Thymus (tissue), 11 donors: ENCODE results near the gene NTM. TPM values are rescaled to one million over a fixed set of nuclear protein-coding genes. Genes with fewer than 3 reads are reported as not detected.

ENCODE experiments used
- DNase-seq, 9 donors: peaks; one replicate each; pipeline ENCODE4 v3.0.0-alpha.2; 2013; ENCODE audit warnings: low spot score in 9 of 9, low read depth in 6 of 9, missing footprints in 1 of 9
- H3K27ac ChIP-seq, 2 donors: one replicate each; pipeline ENCODE4 v1.5.1; 2013; ENCODE audit warnings: control low read depth in 1 of 2, low read depth in 1 of 2, low read length in 1 of 2, mild to moderate bottlenecking in 1 of 2, moderate library complexity in 1 of 2
- H3K27me3 ChIP-seq, 2 donors: one replicate each; pipeline ENCODE4 v1.5.1; 2013; ENCODE audit warnings: low read length in 1 of 2; ENCODE audit not compliant: control insufficient read depth in 2 of 2, insufficient read depth in 1 of 2
- H3K36me3 ChIP-seq, 2 donors: one replicate each; pipeline ENCODE4 v1.5.1; 2013; ENCODE audit warnings: low read length in 1 of 2, mild to moderate bottlenecking in 1 of 2, moderate library complexity in 1 of 2; ENCODE audit not compliant: control insufficient read depth in 2 of 2, insufficient read depth in 2 of 2
- H3K4me1 ChIP-seq, 2 donors: one replicate each; pipeline ENCODE4 v1.5.1; 2013; ENCODE audit warnings: low read length in 2 of 2; ENCODE audit not compliant: control insufficient read depth in 2 of 2, insufficient read depth in 2 of 2
- H3K4me3 ChIP-seq, 2 donors: one replicate each; pipeline ENCODE4 v1.5.1; 2013; ENCODE audit warnings: low read length in 2 of 2, control low read depth in 1 of 2, mild to moderate bottlenecking in 1 of 2
- H3K9me3 ChIP-seq, 2 donors: one replicate each; pipeline ENCODE4 v1.5.1; 2013; ENCODE audit warnings: low read length in 1 of 2, mild to moderate bottlenecking in 1 of 2; ENCODE audit not compliant: control insufficient read depth in 2 of 2, insufficient read depth in 1 of 2
- WGBS: extraction: QIAGEN DNeasy Blood & Tissue Kit; methylation state at CpG from one replicate; pipeline ENCODE4 v1.1.7; 2013; 5-methylcytosine and 5-hydroxymethylcytosine counted together
- polyA plus RNA-seq: library from polyadenylated mRNA; stranded (reverse); fragments of 200-250 nt; gene quantifications from one replicate; pipeline ENCODE4 v1.2.3, GENCODE V29; 2013
- total RNA-seq: library from RNA; stranded (reverse); fragments of 120-200 nt; gene quantifications from one replicate; pipeline ENCODE4 v1.2.4, GENCODE V29; 2013
- donor health status: healthy.

NTM gene
- total and polyA plus RNA-seq, 2 donors: 0.18 to 0.47 TPM

DNA sequence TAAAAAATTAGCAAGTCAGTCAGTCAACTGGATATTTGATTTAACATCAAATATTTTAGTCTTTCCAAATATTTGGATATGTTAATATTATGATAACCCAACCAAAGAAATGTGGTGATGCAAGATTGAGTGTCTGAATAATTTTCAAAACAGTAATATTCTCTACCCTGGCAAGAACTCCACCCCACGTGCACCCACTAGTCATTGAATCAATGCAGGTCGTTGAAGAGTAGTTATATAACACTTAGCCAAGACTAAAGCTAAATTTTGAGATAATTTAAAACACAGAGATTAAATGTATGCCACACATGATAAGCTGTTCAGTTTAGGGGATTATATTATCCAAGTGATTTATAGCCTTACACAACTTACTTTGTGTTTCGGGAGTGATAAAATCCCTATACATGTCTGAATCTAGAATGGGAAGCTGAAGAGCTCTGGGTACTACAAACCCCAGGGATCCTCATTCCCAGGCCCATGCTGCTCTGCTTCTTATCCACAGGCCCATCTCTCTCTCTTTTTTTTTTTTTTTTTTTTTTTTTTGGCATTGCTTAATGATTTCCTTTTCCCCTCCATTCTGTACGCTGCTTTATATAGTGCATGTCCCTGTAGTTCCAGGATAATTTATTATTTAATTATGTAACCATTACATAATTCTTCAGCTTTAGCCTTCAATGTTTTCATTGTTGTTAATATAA lies 392.9 kb downstream of the NTM start:
- no peak for DNase-seq
- Histone ChIP-seq H3K36me3 (no peaks in the 10 kb centered on the region), H3K27me3 (no peaks in the 10 kb centered on the region), H3K4me1 (no peaks in the 10 kb centered on the region), H3K9me3 (no peaks in the 10 kb centered on the region), H3K27ac (no peak overlapping the region), H3K4me3 (no peak overlapping the region)
- 38% methylated on average over 4 of the region's 4 CpGs for WGBS

DNA sequence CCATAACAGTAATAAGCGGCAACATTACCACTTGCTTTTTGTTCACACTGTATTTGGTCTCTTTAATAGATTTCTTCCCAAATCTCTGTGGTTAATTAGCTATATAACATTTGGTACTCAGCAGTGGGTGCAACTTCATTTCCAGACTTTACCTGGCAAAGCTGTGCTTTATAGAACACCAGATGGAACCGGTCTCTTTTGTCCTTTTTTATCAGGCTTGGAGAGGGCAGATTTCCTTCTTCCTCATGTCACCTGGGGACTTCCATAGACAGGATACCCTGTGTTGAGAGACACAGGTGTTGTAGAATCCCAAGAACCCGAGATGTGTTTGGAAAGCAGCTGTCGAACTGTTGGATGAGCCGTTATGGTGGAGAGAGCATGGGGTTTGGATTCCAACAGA lies 393.7 kb downstream of the NTM start:
- Histone ChIP-seq H3K27ac (no peak overlapping the region), H3K4me3 (no peak overlapping the region), H3K27me3 (no peaks in the 10 kb centered on the region), H3K36me3 (no peaks in the 10 kb centered on the region), H3K4me1 (no peaks in the 10 kb centered on the region), H3K9me3 (no peaks in the 10 kb centered on the region)
- DNase-seq: no peak
- WGBS: 90% methylated on average over 5 of the region's 5 CpGs

DNA sequence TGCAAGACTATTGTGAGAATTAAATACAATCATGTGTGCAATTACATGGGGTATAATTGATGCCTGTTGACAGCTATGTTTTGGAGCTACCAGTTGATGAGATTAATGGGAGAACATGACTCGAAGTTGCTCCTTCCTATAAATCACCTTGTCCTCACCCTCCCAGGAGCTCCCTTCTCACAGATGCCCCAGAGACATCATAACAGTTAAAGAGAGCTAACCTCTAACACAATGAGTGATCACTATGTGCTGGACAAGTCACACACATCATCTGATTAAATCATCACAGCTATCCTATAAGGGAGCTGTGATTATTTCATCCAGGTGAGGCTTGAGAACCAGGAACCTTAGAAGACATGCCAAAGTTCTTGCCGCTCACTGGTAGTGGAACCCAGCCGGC lies 394.2 kb downstream of the NTM start:
- DNase-seq: no peak
- WGBS: 68% methylated on average over 3 of the region's 3 CpGs
- no peaks in the 10 kb centered on the region for H3K9me3 ChIP-seq
- no peak overlapping the region for H3K27ac ChIP-seq
- H3K4me3 ChIP-seq: no peak overlapping the region
- H3K27me3 ChIP-seq: no peaks in the 10 kb centered on the region
- H3K36me3 ChIP-seq: no peaks in the 10 kb centered on the region
- H3K4me1 ChIP-seq: no peaks in the 10 kb centered on the region

DNA sequence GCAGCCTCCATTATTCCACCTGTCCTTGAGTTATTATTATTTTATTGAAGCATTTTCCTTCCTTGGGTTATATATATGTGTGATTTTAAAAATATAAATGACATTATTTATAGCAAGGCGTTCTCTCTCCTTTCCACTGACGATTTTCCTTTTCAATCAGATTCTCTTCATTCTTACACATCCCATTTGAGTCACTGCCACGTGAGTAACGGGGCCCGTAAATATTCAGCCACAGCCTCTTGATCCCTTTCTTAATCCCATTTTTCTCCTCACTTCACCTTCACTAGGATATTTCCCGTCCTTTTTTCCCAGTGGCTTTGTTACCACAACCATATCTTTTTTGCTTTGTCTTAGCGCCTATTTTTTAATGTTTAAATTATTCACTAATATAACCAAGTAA lies 396.2 kb downstream of the NTM start:
- no peak overlapping the region for H3K27ac ChIP-seq
- no peaks in the 10 kb centered on the region for H3K27me3 ChIP-seq
- H3K4me1 ChIP-seq: no peaks in the 10 kb centered on the region
- no peak overlapping the region for H3K4me3 ChIP-seq
- 92% methylated on average over 7 of the region's 7 CpGs for WGBS
- no peak for DNase-seq
- no peaks in the 10 kb centered on the region for H3K9me3 ChIP-seq
- H3K36me3 ChIP-seq: no peaks in the 10 kb centered on the region

DNA sequence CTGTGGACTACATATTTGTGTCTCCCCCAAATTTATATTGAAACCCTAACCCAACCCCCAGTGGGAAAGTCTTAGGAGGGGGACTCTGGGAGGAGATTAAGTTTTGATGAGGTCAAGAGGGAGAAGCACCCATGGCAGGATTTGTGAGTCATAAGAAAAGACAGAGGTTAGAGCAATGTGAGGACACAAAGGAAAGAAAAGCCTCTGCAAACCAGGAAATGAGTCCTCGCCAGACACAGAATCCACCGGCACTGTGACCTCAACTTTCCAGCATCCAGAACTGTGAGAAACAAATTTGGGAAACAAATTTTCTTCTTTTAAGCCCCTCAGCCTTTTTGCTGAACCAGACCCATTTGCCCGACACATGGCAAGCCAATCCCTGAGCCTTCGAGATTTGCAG lies 397.0 kb downstream of the NTM start:
- 94% methylated on average over 4 of the region's 4 CpGs for WGBS
- no peak overlapping the region for H3K4me3 ChIP-seq
- no peaks in the 10 kb centered on the region for H3K36me3 ChIP-seq
- H3K4me1 ChIP-seq: no peaks in the 10 kb centered on the region
- no peak for DNase-seq
- H3K27me3 ChIP-seq: no peaks in the 10 kb centered on the region
- H3K9me3 ChIP-seq: no peaks in the 10 kb centered on the region
- H3K27ac ChIP-seq: no peak overlapping the region

DNA sequence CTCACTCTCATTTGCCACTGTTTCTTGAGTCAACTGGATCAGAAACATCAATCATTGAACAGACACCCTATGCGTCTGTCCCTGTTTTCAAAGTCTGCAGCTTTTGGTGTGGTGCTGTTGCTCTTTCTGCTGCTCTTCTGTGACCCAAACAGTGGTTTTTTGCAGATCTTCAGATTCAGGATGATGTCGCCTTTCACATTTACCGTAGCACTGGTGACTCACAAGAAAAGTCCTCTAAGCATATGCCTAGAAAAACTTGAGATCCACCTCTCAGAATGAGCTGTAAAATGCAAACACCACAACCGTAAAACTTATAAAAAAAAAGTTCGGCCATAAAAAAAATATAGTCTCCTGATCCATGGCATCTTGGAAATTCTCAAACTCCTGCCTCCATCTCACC lies 400.4 kb downstream of the NTM start:
- DNase-seq: no peak
- Histone ChIP-seq H3K9me3 (no peaks in the 10 kb centered on the region), H3K27ac (no peak overlapping the region), H3K27me3 (no peaks in the 10 kb centered on the region), H3K4me1 (no peaks in the 10 kb centered on the region), H3K36me3 (no peaks in the 10 kb centered on the region), H3K4me3 (no peak overlapping the region)
- 93% methylated on average over 5 of the region's 5 CpGs for WGBS

DNA sequence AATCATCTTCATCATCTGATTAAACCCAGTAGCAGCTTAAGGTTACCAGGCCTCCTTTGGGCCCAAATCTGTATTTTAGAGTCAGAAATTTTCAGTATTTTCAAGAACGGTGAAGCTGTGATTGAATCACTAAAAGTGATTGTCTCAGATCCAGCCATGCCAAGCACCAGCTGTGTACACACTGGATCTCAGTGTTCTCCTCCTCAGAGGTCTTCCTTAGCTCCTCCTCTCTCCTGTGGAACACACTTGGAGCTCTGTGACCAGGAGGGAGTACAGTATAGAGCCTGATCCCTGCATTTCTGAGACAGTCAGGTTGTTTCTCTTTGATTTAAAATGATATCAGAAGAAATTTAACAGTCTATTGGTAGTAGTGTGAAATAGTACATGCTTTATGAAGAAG lies 401.1 kb downstream of the NTM start:
- H3K4me3 ChIP-seq: no peak overlapping the region
- no peaks in the 10 kb centered on the region for H3K9me3 ChIP-seq
- H3K4me1 ChIP-seq: no peaks in the 10 kb centered on the region
- no peaks in the 10 kb centered on the region for H3K27me3 ChIP-seq
- H3K27ac ChIP-seq: no peak overlapping the region
- DNase-seq: no peak
- 90% methylated on average over 1 of the region's 1 CpG for WGBS
- H3K36me3 ChIP-seq: no peaks in the 10 kb centered on the region

DNA sequence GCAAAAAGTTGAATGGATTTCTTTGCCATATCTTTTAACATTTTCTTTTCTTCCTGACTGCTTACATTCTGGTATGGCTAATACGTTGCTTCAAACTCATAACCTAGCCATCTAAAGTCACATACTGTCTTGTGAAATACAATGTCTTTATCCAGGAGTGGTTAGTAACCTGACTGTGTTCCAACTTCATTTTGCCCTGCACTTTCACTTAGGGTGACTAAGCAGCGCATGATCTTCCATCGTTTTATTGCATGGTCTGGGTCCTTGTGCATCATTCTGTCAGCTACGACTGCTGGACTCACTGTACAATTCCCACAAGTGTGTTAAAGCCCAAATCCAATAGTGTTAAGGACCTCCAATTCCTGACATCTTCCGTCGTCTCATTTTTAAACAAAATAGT lies 403.2 kb downstream of the NTM start:
- no peaks in the 10 kb centered on the region for H3K9me3 ChIP-seq
- WGBS: 87% methylated on average over 6 of the region's 6 CpGs
- H3K4me1 ChIP-seq: no peaks in the 10 kb centered on the region
- no peak overlapping the region for H3K4me3 ChIP-seq
- H3K27ac ChIP-seq: no peak overlapping the region
- DNase-seq: no peak
- H3K27me3 ChIP-seq: no peaks in the 10 kb centered on the region
- H3K36me3 ChIP-seq: no peaks in the 10 kb centered on the region

DNA sequence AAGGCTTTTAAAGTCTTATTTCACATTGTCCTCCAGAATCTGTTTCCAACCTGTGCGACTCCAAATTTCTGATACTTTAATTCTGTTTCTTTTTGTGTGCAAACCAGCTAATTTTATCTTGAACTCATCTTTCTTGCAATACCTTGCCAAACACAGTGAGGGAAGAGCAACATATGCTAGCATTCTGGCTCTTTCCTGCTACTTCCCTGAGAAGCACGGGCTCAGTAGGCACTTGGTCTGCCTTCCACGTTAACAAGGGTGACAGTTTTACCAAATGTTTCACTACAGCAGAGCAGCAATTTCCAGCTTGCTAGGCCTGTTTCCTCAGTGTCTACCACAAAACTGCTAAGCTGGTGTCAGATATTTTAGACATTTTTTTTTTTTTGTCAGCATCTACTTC lies 405.8 kb downstream of the NTM start:
- no peaks in the 10 kb centered on the region for H3K36me3 ChIP-seq
- 86% methylated on average over 3 of the region's 3 CpGs for WGBS
- no peak overlapping the region for H3K27ac ChIP-seq
- H3K9me3 ChIP-seq: no peaks in the 10 kb centered on the region
- H3K4me1 ChIP-seq: no peaks in the 10 kb centered on the region
- no peak overlapping the region for H3K4me3 ChIP-seq
- no peaks in the 10 kb centered on the region for H3K27me3 ChIP-seq
- DNase-seq: no peak

DNA sequence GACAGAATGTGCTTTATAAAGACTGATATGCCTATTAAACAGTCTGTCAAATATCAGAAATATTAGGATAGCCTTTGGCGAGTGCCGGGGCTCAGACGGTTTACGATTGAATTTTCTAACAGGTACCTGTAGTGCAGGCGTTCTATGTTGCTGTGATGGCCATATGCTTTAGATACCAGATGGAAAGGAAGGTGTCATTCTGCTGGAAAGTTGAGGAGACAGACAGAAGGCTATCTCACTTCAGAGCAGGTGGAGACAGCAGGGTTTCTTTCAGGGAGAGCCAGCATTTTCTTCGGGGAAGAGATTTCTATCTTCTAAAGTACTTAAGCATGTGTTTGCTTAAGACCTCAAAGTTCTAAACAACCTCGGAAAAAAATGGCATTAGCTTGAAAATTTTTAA lies 415.4 kb downstream of the NTM start:
- no peak overlapping the region for H3K27ac ChIP-seq
- 87% methylated on average over 7 of the region's 7 CpGs for WGBS
- H3K27me3 ChIP-seq: no peaks in the 10 kb centered on the region
- no peak for DNase-seq
- no peaks in the 10 kb centered on the region for H3K36me3 ChIP-seq
- H3K9me3 ChIP-seq: no peaks in the 10 kb centered on the region
- no peak overlapping the region for H3K4me3 ChIP-seq
- H3K4me1 ChIP-seq: no peaks in the 10 kb centered on the region
